Fibroblast of the aortic adventitia (primary cell): ENCODE data around the gene CNGA2. TPM values are rescaled to one million over a fixed set of nuclear protein-coding genes. Genes with fewer than 3 reads are reported as not detected.

Source experiments
- DNase-seq: peaks from one replicate; pipeline ENCODE4 v3.0.0-alpha.2; 2010; ENCODE audit warnings: low read depth
- H3K4me3 ChIP-seq: 2 replicates; pipeline ENCODE4 v1.5.1; 2011; ENCODE audit warnings: low read depth, mild to moderate bottlenecking, control low read depth, low read length, moderate library complexity
- CTCF ChIP-seq: IDR thresholded peaks from 2 replicates; pipeline ENCODE4 v1.5.1; 2011; ENCODE audit warnings: mild to moderate bottlenecking, low read length, control low read depth, inconsistent platforms; ENCODE audit not compliant: insufficient read depth
- total RNA-seq: library from RNA; depleted of rRNA; stranded (reverse); fragments of >200 nt; gene quantifications from 2 replicates; pipeline ENCODE4 v1.2.3, GENCODE V29; 2012; ENCODE audit warnings: low replicate concordance

Gene CNGA2
- total RNA-seq, 1 donor = not detected

GRCh38 chrX:151722241-151722846, 12.2 kb upstream of the CNGA2 start:
- peak; percentile 31 for DNase-seq
- H3K4me3 ChIP-seq = no peak overlapping the region
- TF ChIP-seq CTCF = peak; percentile 53

GRCh38 chrX:151723156-151723760, 11.3 kb upstream of the CNGA2 start:
- no peak for TF ChIP-seq CTCF
- no peak for DNase-seq

GRCh38 chrX:151724563-151725337, 9.8 kb upstream of the CNGA2 start:
- DNase-seq = no peak
- TF ChIP-seq CTCF = no peak
- H3K4me3 ChIP-seq = no peak overlapping the region

More at GRCh38 chrX:151723156-151723760, 11.3 kb upstream of the CNGA2 start:
- no peak overlapping the region for H3K4me3 ChIP-seq

- H3K4me3 ChIP-seq = no peak overlapping the region
- TF ChIP-seq CTCF = no peak
- DNase-seq = no peak
Observed at GRCh38 chrX:151725338-151725614, 9.3 kb upstream of the CNGA2 start.

GRCh38 chrX:151726751-151727150, 7.8 kb upstream of the CNGA2 start:
- DNase-seq = no peak
- H3K4me3 ChIP-seq = no peak overlapping the region
- no peak for TF ChIP-seq CTCF

GRCh38 chrX:151727346-151727745, 7.2 kb upstream of the CNGA2 start:
- no peak for TF ChIP-seq CTCF
- no peak for DNase-seq
- no peak overlapping the region for H3K4me3 ChIP-seq
